Endothelial cell of umbilical vein (primary cell): ENCODE measurements around the gene MYL3. TPM values are rescaled to one million over a fixed set of nuclear protein-coding genes. Genes with fewer than 3 reads are reported as not detected.

Experiments used
- BruUV-seq: library from RNA; stranded (reverse); fragments of 400-500 nt; replicated peaks from 2 replicates; lab custom pipeline; 2021; lab: Mats Ljungman, UMichigan
- CTCF ChIA-PET: fragments of 300-600, 350-600 bp; sonication (Branson Sonifier 250); formaldehyde crosslinking; loops from one replicate; lab custom pipeline; 2021; ENCODE audit warnings: antibody characterized with exemption, inconsistent platforms; lab: Charles Lee
- POLR2A ChIA-PET: fragments of 300-600, 350-600 bp; sonication (Branson Sonifier 250); formaldehyde crosslinking; loops from one replicate; lab custom pipeline; 2021; ENCODE audit warnings: antibody characterized with exemption, inconsistent platforms; lab: Charles Lee
- DNase-seq: peaks from one replicate; pipeline ENCODE4 v3.0.0-alpha.2; 2011; ENCODE audit warnings: low read depth, low spot score
- FAIRE-seq: peaks from 2 replicates; lab custom pipeline; 2011; peaks lifted over from hg19 to GRCh38; lab: Jason Lieb, UNC
- H2AFZ ChIP-seq: 2 replicates; pipeline ENCODE4 v1.6.0; 2012; ENCODE audit warnings: low read depth, low read length, control low read depth, inconsistent platforms
- H3K27ac ChIP-seq: 2 replicates; pipeline ENCODE4 v1.5.1; 2011; ENCODE audit warnings: low read depth, mild to moderate bottlenecking, control low read depth, low read length, moderate library complexity; ENCODE audit not compliant: insufficient read depth
- H3K27me3 ChIP-seq, 2 experiments: 2 replicates each; pipeline versions ENCODE4 v1.6.0 to v1.6.1; 2011; ENCODE audit warnings: low read length in 2 of 2, mixed read lengths in 1 of 2; ENCODE audit not compliant: control insufficient read depth in 2 of 2, insufficient read depth in 2 of 2
- H3K36me3 ChIP-seq, 2 experiments: 2 replicates in 1 of 2; 3 replicates in 1 of 2; pipeline ENCODE4 v1.5.1; 2011; ENCODE audit warnings: low read length in 2 of 2, mild to moderate bottlenecking in 1 of 2, moderate library complexity in 1 of 2; ENCODE audit not compliant: control insufficient read depth in 2 of 2, insufficient read depth in 2 of 2; ENCODE audit errors: extremely low read depth in 1 of 2
- H3K4me1 ChIP-seq: 3 replicates; pipeline ENCODE4 v1.5.1; 2011; ENCODE audit warnings: mild to moderate bottlenecking, low read length; ENCODE audit not compliant: control insufficient read depth, insufficient read depth; ENCODE audit errors: extremely low read depth
- H3K4me2 ChIP-seq: 2 replicates; pipeline ENCODE4 v1.6.1; 2011; ENCODE audit warnings: low read length, control low read depth, mixed read lengths; ENCODE audit not compliant: insufficient read depth
- H3K4me3 ChIP-seq, 3 experiments: fragments of 200-600 bp in 1 of 3; sonication (generic), shearing (Covaris generic) in 1 of 3; replicated peaks in 1 of 3; 2 replicates each; pipeline ENCODE4 v1.5.1; 2011 to 2016; ENCODE audit warnings: control low read depth in 3 of 3, low read length in 3 of 3, mild to moderate bottlenecking in 2 of 3, inconsistent platforms in 1 of 3, low read depth in 1 of 3, moderate library complexity in 1 of 3; ENCODE audit not compliant: insufficient read depth in 1 of 3
- H3K79me2 ChIP-seq: 2 replicates; pipeline ENCODE4 v1.6.0; 2012; ENCODE audit warnings: low read length, inconsistent platforms; ENCODE audit not compliant: control insufficient read depth, insufficient read depth
- H3K9ac ChIP-seq: replicated peaks from 2 replicates; pipeline ENCODE3; 2011; ENCODE audit warnings: low read length, control low read depth; ENCODE audit not compliant: insufficient read depth; ENCODE audit errors: extremely low read depth
- H3K9me1 ChIP-seq: replicated peaks from 3 replicates; pipeline ENCODE4 v1.6.0; 2011; ENCODE audit warnings: mild to moderate bottlenecking, low read length; ENCODE audit not compliant: control insufficient read depth, insufficient read depth; ENCODE audit errors: extremely low read depth
- H3K9me3 ChIP-seq: replicated peaks from 2 replicates; pipeline ENCODE4 v1.5.1; 2012; ENCODE audit warnings: low read length, inconsistent platforms; ENCODE audit not compliant: control insufficient read depth, insufficient read depth
- H4K20me1 ChIP-seq: replicated peaks from 2 replicates; pipeline ENCODE3; 2011; ENCODE audit warnings: mild to moderate bottlenecking, low read length; ENCODE audit not compliant: control insufficient read depth, insufficient read depth; ENCODE audit errors: extremely low read depth
- CTCF ChIP-seq, 2 donors: IDR thresholded peaks; 1 replicate in 1 of 2; 2 replicates in 1 of 2; pipeline ENCODE4 v1.5.1; 2011; ENCODE audit warnings: low read length in 2 of 2, mild to moderate bottlenecking in 2 of 2, moderate library complexity in 2 of 2, control low read depth in 1 of 2, inconsistent platforms in 1 of 2, low read depth in 1 of 2; ENCODE audit not compliant: insufficient read depth in 1 of 2; ENCODE audit errors: extremely low read depth in 1 of 2
- EZH2 ChIP-seq: IDR thresholded peaks from 2 replicates; pipeline ENCODE4 v1.6.1; 2012; ENCODE audit warnings: borderline replicate concordance, low read depth, mild to moderate bottlenecking, moderate library complexity, low read length, inconsistent platforms; ENCODE audit not compliant: severe bottlenecking
- FOS ChIP-seq: IDR thresholded peaks from 2 replicates; pipeline ENCODE4 v1.6.1; 2011; ENCODE audit warnings: mild to moderate bottlenecking, low read length, moderate library complexity, borderline replicate concordance; ENCODE audit not compliant: insufficient read depth
- GATA2 ChIP-seq: IDR thresholded peaks from 2 replicates; pipeline ENCODE4 v1.7.0; 2011; ENCODE audit warnings: low read depth, mild to moderate bottlenecking, moderate library complexity, mixed read lengths, low read length; ENCODE audit not compliant: insufficient read length, insufficient read depth
- JUN ChIP-seq: IDR thresholded peaks from 2 replicates; pipeline ENCODE4 v1.6.1; 2011; ENCODE audit warnings: borderline replicate concordance, low read depth; ENCODE audit not compliant: insufficient read length, insufficient read depth
- MYC ChIP-seq: IDR thresholded peaks from one replicate; pipeline ENCODE4 v1.6.1; 2011; ENCODE audit warnings: mild to moderate bottlenecking, low read depth, low read length
- POLR2A ChIP-seq: IDR thresholded peaks from 2 replicates; pipeline ENCODE4 v1.6.1; 2012; ENCODE audit warnings: low read depth, mild to moderate bottlenecking, control low read depth, low read length
- POLR2AphosphoS5 ChIP-seq: IDR thresholded peaks from 2 replicates; pipeline ENCODE4 v1.6.1; 2012; ENCODE audit warnings: low read depth, mild to moderate bottlenecking, control low read depth, low read length, moderate library complexity; ENCODE audit not compliant: insufficient read depth
- dilution Hi-C: fragments of 300-500 bp; cut with MboI; formaldehyde crosslinking; loops from one replicate; pipeline ENCODE4 v1.15.0; 2019; ENCODE audit warnings: low sequenced_read_pairs; ENCODE audit not compliant: extremely low pct_ligation_motif_present
- intact Hi-C: fragments of 100-400 bp; cut with micrococcal nuclease; formaldehyde crosslinking; loops from one replicate; pipeline ENCODE4 v1.10.0; 2022
- polyA plus RNA-seq, 4 experiments: library from polyadenylated mRNA; depleted of rRNA in 3 of 4; stranded (reverse) in 3 of 4; unstranded in 1 of 4; fragments of >200 nt; gene quantifications; 2 replicates each; pipeline versions ENCODE4 v1.2.1 to v1.2.3, GENCODE V29; 2011 to 2012; ENCODE audit warnings: missing spikeins in 1 of 4
- total RNA-seq: library from RNA; stranded (reverse); gene quantifications from 2 replicates; pipeline ENCODE4 v1.2.3, GENCODE V29; 2021
- TF ChIP-seq, protein P1 (sequence below): IDR thresholded peaks from 2 replicates; pipeline ENCODE4 v1.6.1; 2011; ENCODE audit not compliant: insufficient read depth, insufficient read length

MYL3 gene
- total and polyA plus RNA-seq, 2 donors (not counting 3 experiments of a cell fraction or from before 2014, with no cell fraction given): not detected

DNA sequence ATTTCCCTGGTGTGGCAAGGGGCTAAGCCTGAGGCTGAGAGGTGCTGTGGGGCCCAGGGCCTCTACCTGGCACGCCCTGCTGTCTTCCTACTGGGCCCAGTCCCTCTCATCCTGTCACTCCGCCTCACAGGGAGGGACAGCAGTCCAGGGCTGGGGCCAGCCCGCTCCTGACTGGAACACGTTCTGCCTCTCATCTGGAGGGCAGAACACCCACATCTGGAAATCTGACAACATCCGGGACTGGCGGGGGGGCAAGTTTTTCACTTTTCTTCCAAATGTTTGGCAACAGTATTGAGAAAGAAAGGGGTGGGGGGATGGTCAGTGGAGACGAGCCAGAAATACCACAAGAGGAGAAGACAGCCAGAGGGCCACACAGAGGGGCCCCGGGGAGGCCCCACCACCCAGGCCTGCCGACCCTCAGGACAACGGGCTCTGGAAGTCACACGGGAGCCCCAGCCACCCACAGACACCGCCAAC is 1.8 kb upstream of the MYL3 start:
- no peak for TF ChIP-seq JUN
- TF ChIP-seq FOS: no peak
- TF ChIP-seq GATA2: no peak
- no peak for TF ChIP-seq MYC
- TF ChIP-seq, protein P1, sequence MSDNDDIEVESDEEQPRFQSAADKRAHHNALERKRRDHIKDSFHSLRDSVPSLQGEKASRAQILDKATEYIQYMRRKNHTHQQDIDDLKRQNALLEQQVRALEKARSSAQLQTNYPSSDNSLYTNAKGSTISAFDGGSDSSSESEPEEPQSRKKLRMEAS: no peak
- no peak for TF ChIP-seq POLR2AphosphoS5
- no peak for TF ChIP-seq POLR2A
- ChIA-PET CTCF (interaction anchor here (0.9 to 4.2 kb wide), 4 partner anchors 17 to 44 kb away, joined by 4 to 55 read pairs (median 18); no protein-coding TSS in a partner anchor), POLR2A (no interaction called here)
- Histone ChIP-seq H3K27ac (no peak overlapping the region), H3K9me1 (no peaks in the 10 kb centered on the region), H3K36me3 (no peaks in the 10 kb centered on the region), H3K4me1 (no peaks in the 10 kb centered on the region), H3K9me3 (no peaks in the 10 kb centered on the region), H3K4me3 (no peak overlapping the region), H3K4me2 (no peak overlapping the region), H3K79me2 (no peaks in the 10 kb centered on the region), H3K27me3 (no peaks in the 10 kb centered on the region), H3K9ac (no peak overlapping the region), H2AFZ (no peak overlapping the region), H4K20me1 (no peaks in the 10 kb centered on the region)
- FAIRE-seq (no peak), DNase-seq (no peak)
- intact Hi-C loops (loop anchor here (5.0 kb wide), 1 partner anchor 507 kb away; no protein-coding TSS in a partner anchor), dilution Hi-C loops (no loop called here)
- BruUV-seq: no TSS peak

- H2AFZ ChIP-seq: no peak overlapping the region
- H3K36me3 ChIP-seq: no peaks in the 10 kb centered on the region
- ChIA-PET POLR2A (no interaction called here), CTCF (no interaction called here)
- intact Hi-C loops: no loop called here
- dilution Hi-C loops: no loop called here
- FAIRE-seq (no peak), DNase-seq (no peak)
- no peak for TF ChIP-seq FOS
- TF ChIP-seq EZH2: no peak
- TF ChIP-seq, protein P1: no peak
- TF ChIP-seq MYC: no peak
- no peak for TF ChIP-seq JUN
- TF ChIP-seq GATA2: no peak
- TF ChIP-seq POLR2A: no peak
- TF ChIP-seq POLR2AphosphoS5: no peak
- no peak for TF ChIP-seq CTCF (IDR thresholded peaks at IDR 0.05; ENCODE audit: extremely low read depth in 1 of 2, insufficient read depth in 1 of 2, low read depth in 1 of 2, low read length in 2 of 2)
- no peak overlapping the region for H3K4me3 ChIP-seq
- no peaks in the 10 kb centered on the region for H4K20me1 ChIP-seq
- no peaks in the 10 kb centered on the region for H3K27me3 ChIP-seq
- H3K4me2 ChIP-seq: no peak overlapping the region
- H3K9me3 ChIP-seq: no peaks in the 10 kb centered on the region
- no peaks in the 10 kb centered on the region for H3K79me2 ChIP-seq
- H3K4me1 ChIP-seq: no peaks in the 10 kb centered on the region
- H3K9me1 ChIP-seq: no peaks in the 10 kb centered on the region
- no peak overlapping the region for H3K9ac ChIP-seq
- BruUV-seq: no TSS peak
- H3K27ac ChIP-seq: no peak overlapping the region
Observed at GRCh38 chr3:46864061-46864881, 1.0 kb upstream of the MYL3 start.
